GM12878 (cell line): ENCODE measurements around the gene NUP210L. TPM values are rescaled to one million over a fixed set of nuclear protein-coding genes. Genes with fewer than 3 reads are reported as not detected.

Experiments
- CREB1 ChIP-seq: IDR thresholded peaks from 2 replicates; pipeline ENCODE4 v1.6.1; 2012; ENCODE audit warnings: low read depth, mild to moderate bottlenecking, inconsistent platforms
- E2F4 ChIP-seq: IDR thresholded peaks from 2 replicates; pipeline ENCODE4 v1.6.1; 2012; ENCODE audit warnings: low read depth, low read length, improper control_type of control experiment
- ETV6 ChIP-seq, 2 experiments: fragments of 450-650 bp in 1 of 2; IDR thresholded peaks in 1 of 2; conservative IDR thresholded peaks in 1 of 2; 2 replicates each; pipeline ENCODE4 v1.6.1; 2014; ENCODE audit warnings: antibody characterized with exemption in 1 of 2, borderline replicate concordance in 1 of 2, low read depth in 1 of 2, mild to moderate bottlenecking in 1 of 2, moderate library complexity in 1 of 2
- EZH2 ChIP-seq: IDR thresholded peaks from 2 replicates; pipeline ENCODE4 v1.6.1; 2012; ENCODE audit warnings: low read depth, mild to moderate bottlenecking, control low read depth, inconsistent platforms, low read length, borderline replicate concordance; ENCODE audit not compliant: control insufficient read depth
- HDAC2 ChIP-seq: fragments of 200-600 bp; sonication (generic); IDR thresholded peaks from 2 replicates; pipeline ENCODE4 v1.6.1; 2017
- HDAC6 ChIP-seq: fragments of 200-600 bp; sonication (generic); IDR thresholded peaks from one replicate; pipeline ENCODE4 v1.8.0; 2017; ENCODE audit warnings: antibody characterized with exemption; ENCODE audit not compliant: unreplicated experiment
- RCOR1 ChIP-seq: conservative IDR thresholded peaks from 2 replicates; pipeline ENCODE4 v1.6.1; 2012; ENCODE audit warnings: low read depth, low read length, improper control_type of control experiment
- RUNX3 ChIP-seq: IDR thresholded peaks from 2 replicates; pipeline ENCODE4 v1.6.1; 2012; ENCODE audit warnings: low read length, inconsistent platforms
- SMAD1 ChIP-seq: fragments of 450-650 bp; IDR thresholded peaks from 2 replicates; pipeline ENCODE4 v1.6.1; 2018; ENCODE audit warnings: mild to moderate bottlenecking, low read depth; ENCODE audit not compliant: partially characterized antibody
- SMARCA5 ChIP-seq: fragments of 450-650 bp; IDR thresholded peaks from 2 replicates; pipeline ENCODE4 v1.6.1; 2017; ENCODE audit warnings: mild to moderate bottlenecking
- SP1 ChIP-seq: IDR thresholded peaks from one replicate; pipeline ENCODE4 v1.6.1; 2011; ENCODE audit warnings: low read depth, low read length
- TBL1XR1 ChIP-seq: IDR thresholded peaks from 2 replicates; pipeline ENCODE4 v1.6.1; 2012; ENCODE audit warnings: low read depth, low read length, improper control_type of control experiment
- TCF12 ChIP-seq: IDR thresholded peaks from 2 replicates; pipeline ENCODE4 v1.6.1; 2011; ENCODE audit warnings: low read depth, mild to moderate bottlenecking, low read length
- YY1 ChIP-seq: IDR thresholded peaks from 2 replicates; pipeline ENCODE4 v1.6.1; 2011; ENCODE audit warnings: low read depth, mild to moderate bottlenecking, low read length
- ZBTB11 ChIP-seq: fragments of 450-650 bp; formaldehyde crosslinking; IDR thresholded peaks from 2 replicates; pipeline ENCODE4 v1.5.0; 2022; ENCODE audit warnings: mild to moderate bottlenecking, missing genetic modification characterization
- ZBTB40 ChIP-seq: fragments of 450-650 bp; IDR thresholded peaks from 2 replicates; pipeline ENCODE4 v1.6.1; 2016; ENCODE audit warnings: mild to moderate bottlenecking, moderate library complexity, borderline replicate concordance
- ZNF274 ChIP-seq: IDR thresholded peaks from one replicate; pipeline ENCODE4 v1.8.0; 2011; ENCODE audit not compliant: insufficient read length, insufficient read depth
- ZNF687 ChIP-seq: fragments of 450-650 bp; IDR thresholded peaks from 2 replicates; pipeline ENCODE4 v1.6.1; 2017; ENCODE audit warnings: mild to moderate bottlenecking, moderate library complexity
- polyA plus RNA-seq, 11 experiments: library from polyadenylated mRNA; depleted of rRNA in 4 of 11; unstranded in 6 of 11; stranded (reverse) in 5 of 11; fragments of >200 nt; fragmentation: Nextera tagmentation in 4 of 11; fragmentation: Illumina TruSeq in 1 of 11; extraction: Ambion mirVana in 4 of 11; extraction: Trizol in 1 of 11; gene quantifications; 1 replicate in 1 of 11; 2 replicates in 10 of 11; pipeline versions ENCODE4 v1.2.1 to v1.2.3, GENCODE V29; 2011 to 2016; ENCODE audit warnings: inconsistent platforms in 2 of 11, missing spikeins in 2 of 11, low read depth in 1 of 11
- total RNA-seq, 4 experiments: library from RNA; depleted of rRNA in 3 of 4; stranded (reverse); fragments of >200 nt in 3 of 4; fragmentation: Illumina TruSeq in 1 of 4; extraction: Trizol in 1 of 4; gene quantifications; 2 replicates each; pipeline versions ENCODE4 v1.2.1 to v1.2.3, GENCODE V29; 2013 to 2021

Gene NUP210L
- total and polyA plus RNA-seq, 10 of the 15 experiments (the other 5 are each of a cell fraction or from before 2014, with no cell fraction given) = 0.04 to 0.08 (median 0.07) TPM; not detected in 7

- TF ChIP-seq E2F4 (no peak), ZNF274 (no peak), EZH2 (no peak), ZBTB11 (CRISPR knock-in tag) (no peak), CREB1 (0 out of 2 replicates have a peak, but pooled peaks have one; percentile 8), ZNF687 (no peak), HDAC6 (no peak), SP1 (no peak), SMARCA5 (no peak), HDAC2 (no peak), SMAD1 (no peak), TCF12 (peak; percentile 75; the same call in 1 of the 2 replicates), RUNX3 (peak; percentile 41; the same call in 1 of the 2 replicates), TBL1XR1 (no peak), YY1 (no peak), ZBTB40 (no peak), ETV6 (conservative IDR thresholded peaks at IDR 0.05 in 1 of 2, IDR thresholded peaks at IDR 0.05 in 1 of 2; ENCODE audit: borderline replicate concordance in 1 of 2, low read depth in 1 of 2) (peak in 1 of 2 experiments; percentile 92; a peak in 2 of 4 replicates), RCOR1 (no peak)
Measured at GRCh38 chr1:154148807-154149206, 6.1 kb downstream of the NUP210L start (continued).
